OCI-LY7 (cell line): ENCODE data around the gene NAA15. TPM values are rescaled to one million over a fixed set of nuclear protein-coding genes. Genes with fewer than 3 reads are reported as not detected.
A peak's percentile ranks its signal among the peaks of the same experiment; 100 is the strongest.

Experiments used
- Bru-seq: library from RNA; stranded (reverse); fragments of 400-500 nt; gene quantifications from one replicate; lab custom pipeline; 2021; lab: Mats Ljungman, UMichigan
- BruChase-seq, 2 experiments: library from RNA; stranded (reverse); fragments of 400-500 nt; gene quantifications; one replicate each; lab custom pipeline; 2021; lab: Mats Ljungman, UMichigan
- BruUV-seq: library from RNA; stranded (reverse); fragments of 400-500 nt; replicated peaks from 2 replicates; lab custom pipeline; 2021; lab: Mats Ljungman, UMichigan
- CTCF ChIA-PET: fragments of 300-600 bp; sonication (Branson Sonifier 250); formaldehyde crosslinking; loops from one replicate; lab custom pipeline; 2022; ENCODE audit warnings: antibody characterized with exemption; ENCODE audit not compliant: unreplicated experiment; lab: Charles Lee
- POLR2A ChIA-PET: fragments of 300-600 bp; sonication (Branson Sonifier 250); formaldehyde crosslinking; loops from one replicate; lab custom pipeline; 2022; ENCODE audit warnings: antibody characterized with exemption; lab: Charles Lee
- DNase-seq: peaks from one replicate; pipeline ENCODE4 v3.0.0-alpha.2; 2015; ENCODE audit warnings: low spot score
- H2AFZ ChIP-seq: fragments of 200-600 bp; sonication (generic), shearing (Covaris generic); 2 replicates; pipeline ENCODE4 v1.6.1; 2014; ENCODE audit warnings: mild to moderate bottlenecking, antibody characterized with exemption, low read length, moderate library complexity
- H3K27ac ChIP-seq: fragments of 200-600 bp; sonication (generic); 2 replicates; pipeline ENCODE4 v1.5.1; 2014; ENCODE audit warnings: mixed run types, low read depth, mild to moderate bottlenecking, moderate library complexity, low read length, inconsistent platforms; ENCODE audit not compliant: poor library complexity, severe bottlenecking
- H3K36me3 ChIP-seq: fragments of 200-600 bp; sonication (generic); 2 replicates; pipeline ENCODE4 v1.6.1; 2014; ENCODE audit warnings: mild to moderate bottlenecking, antibody characterized with exemption, low read length, moderate library complexity, mixed read lengths; ENCODE audit not compliant: insufficient read depth
- H3K4me1 ChIP-seq: fragments of 200-600 bp; sonication (generic); 2 replicates; pipeline ENCODE4 v1.5.1; 2014; ENCODE audit warnings: mild to moderate bottlenecking, low read length; ENCODE audit not compliant: insufficient read depth, poor library complexity, severe bottlenecking
- H3K4me2 ChIP-seq: fragments of 200-600 bp; sonication (generic); 2 replicates; pipeline ENCODE4 v1.6.1; 2014; ENCODE audit warnings: mild to moderate bottlenecking, low read length
- H3K4me3 ChIP-seq: fragments of 200-600 bp; sonication (generic); 2 replicates; pipeline ENCODE4 v1.5.1; 2014; ENCODE audit warnings: mild to moderate bottlenecking, low read depth, low read length; ENCODE audit not compliant: poor library complexity, severe bottlenecking
- H3K79me2 ChIP-seq: fragments of 200-600 bp; sonication (generic); 2 replicates; pipeline ENCODE4 v1.6.1; 2016; ENCODE audit warnings: low read depth, mild to moderate bottlenecking, low read length, moderate library complexity, mixed read lengths; ENCODE audit not compliant: insufficient read depth
- H3K9me2 ChIP-seq: fragments of 200-600 bp; sonication (generic); 2 replicates; pipeline ENCODE4 v1.6.1; 2016; ENCODE audit warnings: mild to moderate bottlenecking, low read length, mixed read lengths; ENCODE audit not compliant: insufficient read depth
- H3K9me3 ChIP-seq: fragments of 200-600 bp; sonication (generic); 2 replicates; pipeline ENCODE4 v1.6.1; 2014; ENCODE audit warnings: mild to moderate bottlenecking, mixed run types, low read length, mixed read lengths
- H4K20me1 ChIP-seq: fragments of 200-600 bp; sonication (generic); 2 replicates; pipeline ENCODE4 v1.6.1; 2014; ENCODE audit warnings: mild to moderate bottlenecking, antibody characterized with exemption, low read length, moderate library complexity, mixed read lengths; ENCODE audit not compliant: insufficient read depth
- CTCF ChIP-seq: fragments of 200-600 bp; sonication (generic); conservative IDR thresholded peaks from 2 replicates; pipeline ENCODE4 v1.5.1; 2014; ENCODE audit warnings: mild to moderate bottlenecking, antibody characterized with exemption, low read length, moderate library complexity, mixed read lengths
- EZH2phosphoT487 ChIP-seq: fragments of 200-600 bp; sonication (generic); IDR thresholded peaks from 2 replicates; pipeline ENCODE4 v1.6.1; 2018; ENCODE audit warnings: low read depth, borderline replicate concordance, mild to moderate bottlenecking, mixed run types, antibody characterized with exemption, low read length, moderate library complexity, mixed read lengths
- intact Hi-C: fragments of 100-400 bp; cut with micrococcal nuclease; formaldehyde crosslinking; loops from one replicate; pipeline ENCODE4 v1.10.0; 2022; ENCODE audit not compliant: unreplicated experiment
- long read RNA-seq: library from polyadenylated mRNA; stranded (forward); transcript quantifications from one replicate; pipeline ENCODE4 v2.0.0, GENCODE V29; 2022
- total RNA-seq, 2 experiments: library from RNA; depleted of rRNA in 1 of 2; stranded (reverse); fragments of >200 nt in 1 of 2; shearing (Covaris generic) in 1 of 2; gene quantifications; 2 replicates each; pipeline ENCODE4 v1.2.3, GENCODE V29; 2014 to 2022

NAA15 gene
- total RNA-seq (2014; rRNA removed; shearing (Covaris generic)), result 45.3 and 50.1 TPM in 2 replicates
- 78.7 and 95.9 TPM in 2 replicates for total RNA-seq (2022)
- percentile 95 among the genes with signal in this experiment for Bru-seq, nascent RNA
- percentile 90 among the genes with signal in this experiment for BruChase-seq, experiment 1, labeled RNA remaining after a 6-hour chase
- BruChase-seq, experiment 2, labeled RNA remaining after a 2-hour chase, result percentile 93 among the genes with signal in this experiment
- long read RNA-seq, full-length matches to known transcripts, result 52 of 72 reads
- long read RNA-seq, partial matches to known transcripts, result 5 of 72 reads
- long read RNA-seq, other reads (novel, unspliced or antisense), result 15 of 72 reads

- peak within 1 kb of the TSS; percentile 89 for H3K27ac ChIP-seq
- intact Hi-C loops, result loop anchor here (2.0 kb wide), 3 partner anchors 40 to 216 kb away; no protein-coding TSS in a partner anchor
- no peaks in the 10 kb centered on the region for H3K9me2 ChIP-seq
- peak within 1 kb of the TSS; percentile 84 for H3K4me3 ChIP-seq
- TF ChIP-seq CTCF, result no peak
- no peak for TF ChIP-seq EZH2phosphoT487
- ChIA-PET CTCF (interaction anchor here (1.5 to 2.8 kb wide), 3 partner anchors 11 to 83 kb away, joined by 3 to 8 read pairs (median 4); no protein-coding TSS in a partner anchor), POLR2A (interaction anchor here (0.6 to 3.0 kb wide), 20 partner anchors 8 to 1478 kb away, joined by 3 to 15 read pairs (median 5); partner anchors contain the start of gene ELF2)
- H3K9me3 ChIP-seq, result peaks cover 18% of the 10 kb centered on the region; the same call in 1 of the 2 replicates
- H4K20me1 ChIP-seq, result peaks cover 19% of the 10 kb centered on the region
- DNase-seq, result peak; percentile 99
- peaks cover 83% of the 10 kb centered on the region for H3K79me2 ChIP-seq
- H2AFZ ChIP-seq, result peak within 1 kb of the TSS; percentile 73; the same call in 1 of the 2 replicates
- peaks cover 38% of the 10 kb centered on the region for H3K4me1 ChIP-seq
- H3K36me3 ChIP-seq, result peaks cover 44% of the 10 kb centered on the region
- no TSS peak for BruUV-seq
- peak within 1 kb of the TSS; percentile 94 for H3K4me2 ChIP-seq
Observed at GRCh38 chr4:139301113-139301820, at the start of gene NAA15. Gene NAA15 (plus strand): TSS chr4:139301505. CDS start chr4:139301778, 273 bp downstream.

GRCh38 chr4:139253046-139253445, 48.3 kb upstream of the NAA15 start:
- no peak overlapping the region for H3K4me3 ChIP-seq
- H3K27ac ChIP-seq, result peak overlapping the region; percentile 45
- ChIA-PET CTCF (no interaction called here), POLR2A (interaction anchor here (0.6 to 3.9 kb wide), 7 partner anchors 10 to 43 kb away, joined by 3 to 24 read pairs (median 6); no protein-coding TSS in a partner anchor)
- peak overlapping the region; percentile 54 for H3K4me2 ChIP-seq
- peak overlapping the region; percentile 93 for H2AFZ ChIP-seq
- H3K79me2 ChIP-seq, result no peaks in the 10 kb centered on the region
- H3K9me3 ChIP-seq, result 0 out of 2 replicates have a peak, but pooled peaks cover 3% of the 10 kb centered on the region
- no peaks in the 10 kb centered on the region for H3K9me2 ChIP-seq
- BruUV-seq, result no TSS peak
- no peaks in the 10 kb centered on the region for H3K36me3 ChIP-seq
- no peak for TF ChIP-seq CTCF
- no peak for TF ChIP-seq EZH2phosphoT487
- no peaks in the 10 kb centered on the region for H4K20me1 ChIP-seq
- intact Hi-C loops, result no loop called here
- no peak for DNase-seq
- H3K4me1 ChIP-seq, result peaks cover 42% of the 10 kb centered on the region
